Right renal cortex interstitium (tissue), 3 donors: ENCODE results near the gene NPC1. TPM values are rescaled to one million over a fixed set of nuclear protein-coding genes. Genes with fewer than 3 reads are reported as not detected.
"Not testable (repeated sequence)": the region's sequence is repeated elsewhere in the genome, so short reads cannot be mapped to it uniquely, and the experiment has no call there.

ENCODE experiments used
- DNase-seq, 3 donors: peaks; one replicate each; pipeline ENCODE4 v3.0.0-alpha.2; 2013; ENCODE audit warnings: low read depth in 3 of 3, low spot score in 2 of 3
- polyA plus RNA-seq, 3 donors: library from polyadenylated mRNA; unstranded; fragments of 120-200 nt; gene quantifications; one replicate each; pipeline ENCODE4 v1.2.1, GENCODE V29; 2013; ENCODE audit not compliant: insufficient read length in 3 of 3

Gene NPC1
- polyA plus RNA-seq, 3 donors: 18.5 to 21.3 (median 20.0) TPM

DNA sequence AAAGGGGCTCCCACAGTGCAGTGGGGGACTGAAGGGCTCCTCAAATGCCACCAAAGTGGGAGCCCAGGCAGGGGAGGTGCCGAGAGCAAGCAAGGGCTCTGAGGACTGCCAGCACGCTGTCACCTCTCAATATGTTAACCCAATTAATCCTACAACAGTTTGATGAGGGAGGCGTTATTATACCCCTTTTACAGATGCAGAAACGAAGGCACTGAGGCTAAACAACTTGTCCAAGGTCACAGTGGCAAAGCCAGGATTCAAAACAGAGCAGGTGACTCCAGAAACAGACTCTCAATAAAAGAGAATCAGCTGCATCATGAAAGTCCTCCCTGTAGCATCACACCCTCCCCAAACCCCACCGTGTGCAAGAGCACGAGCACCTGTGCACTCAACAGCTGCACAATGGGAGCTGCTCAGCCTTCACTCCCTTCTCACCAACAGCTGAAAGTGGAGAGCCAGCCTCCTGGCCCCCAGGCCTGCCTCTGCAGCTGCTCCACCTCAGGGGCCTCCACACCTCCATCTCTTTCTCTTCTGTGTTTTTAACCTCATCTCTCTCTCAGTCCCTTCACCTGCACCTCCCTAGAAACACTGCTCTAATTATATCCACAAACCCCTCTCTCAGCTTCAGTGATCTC is 8.1 kb downstream of the NPC1 start:
- no peak for DNase-seq

DNA sequence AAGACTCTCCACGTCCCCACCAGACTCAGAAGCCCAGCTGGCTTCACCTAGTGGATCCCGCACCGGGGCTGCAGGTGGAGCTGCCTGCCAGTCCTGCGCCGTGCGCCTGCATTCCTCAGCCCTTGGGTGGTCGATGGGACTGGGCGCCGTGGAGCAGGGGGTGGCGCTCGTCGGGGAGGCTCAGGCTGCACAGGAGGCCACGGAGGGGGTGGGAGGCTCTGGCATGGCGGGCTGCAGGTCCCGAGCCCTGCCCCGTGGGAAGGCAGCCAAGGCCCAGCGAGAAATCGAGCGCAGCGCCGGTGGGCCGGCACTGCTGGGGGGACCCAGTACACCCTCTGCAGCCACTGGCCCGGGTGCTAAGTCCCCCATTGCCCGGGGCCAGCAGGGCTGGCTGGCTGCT is 8.8 kb downstream of the NPC1 start:
- DNase-seq: not testable (repeated sequence)

DNA sequence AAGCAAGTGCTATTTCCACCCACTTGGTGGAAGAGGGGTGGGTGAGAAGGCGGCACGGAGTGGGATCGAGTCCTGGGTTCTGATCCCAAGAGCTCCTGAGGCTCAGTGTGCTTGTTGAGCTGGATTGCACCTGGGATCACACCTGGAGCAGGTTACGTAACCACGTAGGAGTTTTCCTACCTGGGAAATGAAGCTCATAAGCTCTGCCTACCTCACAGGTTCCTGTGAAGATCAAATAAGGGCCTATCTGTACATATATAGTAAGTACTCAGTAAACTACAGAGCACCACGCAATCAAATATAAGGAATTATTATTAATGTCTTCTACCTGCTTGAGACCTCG is 11.0 kb downstream of the NPC1 start:
- no peak for DNase-seq

DNA sequence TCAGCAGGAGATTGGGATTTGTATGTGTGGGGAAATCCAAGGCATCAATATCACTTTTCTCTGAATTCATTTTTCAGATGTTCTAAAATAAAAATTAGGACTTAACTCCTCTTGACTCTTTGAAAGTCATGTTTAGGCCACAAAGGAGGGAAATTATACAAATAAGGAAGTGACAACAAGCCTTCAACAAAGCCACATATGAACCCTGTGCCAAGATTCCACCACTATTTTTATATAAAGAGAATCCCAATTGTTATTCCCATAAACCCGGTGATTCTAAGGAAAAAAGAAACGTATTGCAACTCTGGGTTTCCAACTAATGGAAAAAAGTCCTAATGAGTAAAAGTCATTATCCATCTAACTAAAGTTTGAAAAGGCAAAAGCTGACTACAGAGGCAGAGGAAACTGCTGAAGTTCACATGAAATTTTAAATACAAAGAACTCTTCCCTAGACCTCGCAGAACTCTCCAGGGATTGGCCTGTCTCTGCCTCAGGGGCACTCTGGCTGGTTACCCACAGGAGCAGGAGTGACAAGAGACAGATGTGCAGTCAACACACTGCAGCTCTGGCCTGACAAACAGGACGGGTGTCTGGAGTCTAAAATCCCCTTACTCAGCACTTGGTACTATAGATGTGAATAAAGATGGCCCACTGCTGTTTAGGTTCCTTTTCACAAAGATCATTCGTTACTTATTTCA is 11.5 kb downstream of the NPC1 start:
- DNase-seq: no peak

DNA sequence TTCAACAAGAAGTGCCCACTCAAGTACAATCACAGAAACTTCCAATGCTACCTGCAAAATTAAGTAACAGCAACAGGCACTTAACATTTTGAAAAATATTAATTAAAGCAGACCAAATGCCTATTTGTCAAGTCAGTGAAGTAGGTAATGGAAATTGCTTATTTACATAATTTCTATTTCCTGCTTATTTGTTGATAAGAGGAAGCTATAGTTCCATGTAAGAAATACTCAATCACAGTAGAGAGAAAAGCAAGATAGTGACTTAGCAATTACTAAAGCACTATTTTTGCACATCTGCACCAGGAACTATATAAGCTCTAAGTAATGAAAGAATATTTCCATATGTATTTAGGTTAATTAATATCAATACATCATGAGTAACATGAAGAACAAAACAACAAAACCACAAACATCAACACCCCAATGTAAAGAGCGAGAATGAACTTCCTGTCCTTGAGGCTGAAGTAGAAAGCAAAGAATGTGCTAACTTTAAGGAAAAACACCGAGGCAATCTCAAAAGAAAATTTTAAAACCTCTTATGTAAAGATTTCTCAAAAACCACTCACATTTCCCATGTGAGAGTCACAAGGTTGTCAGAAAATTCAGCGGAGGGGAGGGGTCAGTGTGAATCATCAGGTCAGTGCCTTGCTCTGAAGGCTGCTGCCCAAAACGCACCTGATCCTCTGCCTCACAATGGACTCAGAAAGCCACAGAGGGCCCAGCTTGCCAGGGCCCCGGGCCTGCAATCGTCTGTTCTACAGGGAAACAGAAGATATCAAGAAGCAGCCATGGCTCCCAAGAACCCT is 12.5 kb downstream of the NPC1 start:
- DNase-seq: no peak

DNA sequence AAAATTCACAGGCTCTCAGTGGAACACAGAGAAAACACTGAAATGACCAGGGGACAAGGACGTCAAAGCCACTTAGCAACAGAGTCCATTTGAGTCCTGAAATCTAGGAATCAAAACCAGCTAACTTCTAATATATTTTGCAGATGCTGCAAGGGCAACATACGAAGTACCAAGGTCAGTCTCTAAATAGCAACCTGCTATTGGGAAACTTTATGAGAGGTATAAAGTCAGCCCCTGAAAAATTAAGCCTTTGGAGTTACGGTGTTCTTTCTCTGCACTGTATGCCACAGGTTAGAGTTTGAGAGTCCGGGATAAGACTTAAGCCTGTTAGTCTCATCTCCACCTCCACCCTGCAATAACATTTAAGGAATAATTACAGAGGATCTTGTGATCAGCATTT is 13.3 kb downstream of the NPC1 start:
- DNase-seq: no peak

DNA sequence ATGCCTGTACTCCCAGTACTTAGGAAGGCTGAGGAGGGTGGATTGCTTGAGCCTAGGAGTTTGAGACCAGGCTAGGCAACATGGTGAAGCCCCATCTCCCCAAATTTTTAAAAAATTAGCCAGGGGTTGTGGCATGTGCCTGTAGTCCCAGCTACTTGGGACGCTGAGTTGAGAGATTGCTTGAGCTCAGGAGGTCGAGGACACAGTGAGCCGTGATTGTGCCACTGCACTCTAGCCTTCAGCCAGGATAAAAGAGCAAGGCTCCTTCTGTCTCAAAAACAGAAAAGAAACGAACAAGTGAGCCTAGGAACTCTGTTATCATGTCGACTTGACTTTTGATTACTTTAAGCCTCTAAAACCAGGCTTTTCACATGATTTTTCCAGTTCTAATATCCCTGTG is 13.7 kb downstream of the NPC1 start:
- DNase-seq: no peak

DNA sequence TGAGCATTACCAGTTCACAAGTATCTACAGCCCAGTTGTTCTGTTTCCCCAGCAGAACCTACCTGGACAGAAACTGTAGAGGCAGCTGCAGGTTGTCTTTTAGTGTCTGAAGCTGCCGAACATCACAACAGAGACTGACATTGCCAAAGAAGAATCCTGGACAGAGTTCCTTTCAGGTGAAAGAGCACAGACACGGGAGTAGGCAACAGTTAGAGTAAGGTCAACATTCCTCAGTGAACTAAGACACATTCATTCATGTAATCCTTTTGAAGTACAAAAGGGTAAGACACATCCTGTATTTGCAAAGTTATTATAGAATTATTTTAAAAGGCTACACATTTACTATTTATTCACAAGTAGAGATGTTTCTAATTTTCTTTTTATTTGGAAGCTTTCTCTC is 14.3 kb downstream of the NPC1 start:
- no peak for DNase-seq

DNA sequence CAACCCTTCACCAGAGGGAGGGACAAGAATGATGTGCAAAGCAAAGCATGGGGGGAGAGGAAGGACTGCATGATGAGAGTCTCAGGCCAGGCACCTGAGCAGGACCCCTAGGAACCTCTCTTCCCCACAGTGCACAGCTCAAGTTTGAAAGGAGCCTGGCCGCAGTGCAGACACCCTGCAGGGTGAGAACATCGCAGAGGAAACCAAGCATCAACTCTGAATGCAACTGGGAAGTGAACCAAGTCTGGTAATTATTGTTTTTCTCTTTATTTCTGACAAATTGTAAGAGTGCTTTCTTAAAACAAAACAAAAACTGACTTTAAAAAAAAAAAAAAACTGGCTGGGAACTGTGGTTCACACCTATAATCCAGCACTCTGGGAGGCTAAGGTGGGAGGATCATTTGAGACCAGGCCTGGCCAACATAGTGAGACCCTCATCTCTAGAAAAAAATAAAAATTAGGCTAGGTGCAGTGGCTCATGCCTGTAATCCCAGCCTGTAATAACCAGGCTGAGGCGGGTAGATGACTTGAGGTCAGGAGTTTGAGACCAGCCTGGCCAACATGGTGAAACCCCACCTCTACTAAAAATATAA is 15.3 kb downstream of the NPC1 start:
- DNase-seq: no peak

DNA sequence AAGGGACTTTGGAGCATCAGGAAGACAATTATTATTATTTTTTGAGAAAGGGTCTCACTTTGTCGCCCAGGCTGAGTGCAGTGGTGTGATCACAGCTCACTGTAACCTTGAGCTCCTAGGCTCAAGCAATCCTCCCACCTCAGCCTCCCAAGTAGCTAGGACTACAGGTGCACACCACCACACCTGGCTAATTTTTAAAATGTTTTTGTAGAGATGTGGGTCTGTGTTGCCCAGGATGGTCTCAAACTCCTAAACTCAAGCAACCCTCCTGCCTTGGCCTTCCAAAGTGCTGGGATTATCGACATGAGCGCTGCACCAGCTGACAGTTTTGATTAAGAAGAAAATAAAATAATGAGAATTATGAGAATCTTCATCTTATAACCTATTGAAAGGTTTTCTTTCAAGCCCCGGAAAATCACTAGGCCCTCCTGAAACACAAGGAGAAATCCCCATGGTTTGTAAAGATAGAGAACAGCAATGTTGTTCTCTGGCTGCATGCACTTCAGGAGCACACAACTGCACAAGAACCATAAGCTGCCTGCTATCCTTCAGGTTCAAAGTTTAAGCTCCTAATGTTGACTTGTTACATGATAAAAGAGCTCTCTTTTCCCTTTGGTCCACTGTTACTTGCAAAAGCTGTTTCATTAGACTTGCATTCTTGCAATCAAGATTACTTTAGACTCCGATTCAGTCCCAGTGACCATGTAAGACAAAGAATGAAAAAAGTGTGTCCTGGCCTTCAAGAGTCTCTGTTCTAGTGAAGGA is 16.8 kb downstream of the NPC1 start:
- no peak for DNase-seq

DNA sequence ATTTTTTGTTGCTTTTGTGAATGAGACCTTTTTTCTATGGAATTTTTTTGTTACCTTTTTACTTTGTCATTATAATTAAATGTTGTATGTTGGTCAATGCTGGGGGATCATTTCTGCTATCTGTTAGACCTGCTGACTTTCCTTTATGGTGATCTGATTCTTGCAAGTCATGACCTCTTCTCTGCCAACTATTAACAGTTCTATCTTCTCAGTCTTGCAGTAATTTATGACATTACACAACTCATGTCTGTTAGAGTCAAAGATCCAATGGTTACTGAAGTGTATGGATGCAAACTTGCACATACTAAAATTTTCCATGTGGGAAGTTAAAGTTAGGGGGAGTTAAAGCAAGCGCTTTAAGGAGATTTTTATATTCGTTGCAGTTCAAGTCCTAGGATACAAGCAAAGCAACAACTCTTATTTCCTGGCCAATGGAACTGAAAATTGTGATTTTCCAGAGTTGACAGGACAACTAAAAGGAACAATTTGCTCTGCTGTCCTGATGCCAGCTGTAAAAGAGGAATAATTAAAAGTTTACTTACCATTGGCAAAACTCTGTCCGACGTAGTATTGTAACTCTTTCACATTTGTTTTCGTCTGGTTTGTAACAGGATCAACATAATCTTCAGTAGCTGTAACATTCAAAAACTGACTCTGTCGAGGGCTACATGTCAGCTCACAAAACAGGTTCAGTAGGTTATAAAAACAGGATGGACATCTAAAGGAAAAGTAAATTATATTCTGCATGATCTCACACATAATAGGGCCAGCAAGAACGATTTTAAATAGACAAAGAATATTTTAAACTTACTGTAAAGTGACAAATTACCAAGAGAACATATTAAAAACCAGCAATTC is 17.8 kb downstream of the NPC1 start:
- DNase-seq: no peak

DNA sequence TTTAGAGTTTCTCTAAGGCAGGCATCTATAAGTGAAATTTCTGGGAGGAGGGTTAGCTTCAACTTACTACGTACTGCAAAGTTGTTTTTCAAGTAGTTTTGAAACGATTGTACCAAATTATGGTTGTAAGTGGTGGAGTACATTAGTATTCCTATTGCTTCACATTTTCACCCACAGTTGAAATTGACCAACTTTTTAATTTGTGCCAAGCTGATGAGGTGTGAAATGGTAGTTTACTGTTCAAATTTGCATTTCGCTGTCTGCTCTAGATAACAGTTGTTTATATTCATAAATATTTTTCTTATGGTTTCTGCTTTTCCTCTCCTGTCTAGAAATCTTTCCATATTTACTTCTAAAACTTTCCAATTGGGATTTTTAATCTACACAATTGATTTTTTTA is 18.6 kb downstream of the NPC1 start:
- no peak for DNase-seq

DNA sequence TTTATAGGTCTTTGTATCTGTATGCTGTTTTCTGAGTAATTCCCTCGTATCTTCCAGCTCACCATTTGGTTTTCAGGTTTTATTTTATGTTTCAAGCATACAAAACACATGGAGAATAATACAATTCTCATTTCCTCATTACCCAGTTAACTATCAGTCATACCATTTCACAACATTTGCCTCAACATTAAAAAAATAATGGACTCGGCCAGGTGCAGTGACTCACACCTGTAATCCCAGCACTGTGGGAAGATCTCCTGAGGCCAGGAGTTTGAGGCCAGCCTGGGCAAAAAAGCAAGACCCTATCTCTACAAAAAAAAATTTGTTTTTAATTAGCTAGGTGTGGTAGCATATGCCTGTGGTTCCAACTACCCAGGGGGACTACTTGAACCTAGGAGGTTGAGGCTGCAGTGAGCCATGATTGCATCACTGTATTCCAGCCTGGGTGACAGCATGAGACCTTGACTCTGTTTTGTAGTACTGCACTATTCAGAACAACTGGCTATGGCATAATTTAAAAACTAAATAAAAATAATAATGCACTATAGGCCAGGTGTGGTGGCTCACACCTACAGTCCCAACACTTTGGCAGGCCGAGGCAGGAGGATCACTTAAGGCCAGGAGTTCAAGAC is 20.3 kb downstream of the NPC1 start:
- DNase-seq: no peak

DNA sequence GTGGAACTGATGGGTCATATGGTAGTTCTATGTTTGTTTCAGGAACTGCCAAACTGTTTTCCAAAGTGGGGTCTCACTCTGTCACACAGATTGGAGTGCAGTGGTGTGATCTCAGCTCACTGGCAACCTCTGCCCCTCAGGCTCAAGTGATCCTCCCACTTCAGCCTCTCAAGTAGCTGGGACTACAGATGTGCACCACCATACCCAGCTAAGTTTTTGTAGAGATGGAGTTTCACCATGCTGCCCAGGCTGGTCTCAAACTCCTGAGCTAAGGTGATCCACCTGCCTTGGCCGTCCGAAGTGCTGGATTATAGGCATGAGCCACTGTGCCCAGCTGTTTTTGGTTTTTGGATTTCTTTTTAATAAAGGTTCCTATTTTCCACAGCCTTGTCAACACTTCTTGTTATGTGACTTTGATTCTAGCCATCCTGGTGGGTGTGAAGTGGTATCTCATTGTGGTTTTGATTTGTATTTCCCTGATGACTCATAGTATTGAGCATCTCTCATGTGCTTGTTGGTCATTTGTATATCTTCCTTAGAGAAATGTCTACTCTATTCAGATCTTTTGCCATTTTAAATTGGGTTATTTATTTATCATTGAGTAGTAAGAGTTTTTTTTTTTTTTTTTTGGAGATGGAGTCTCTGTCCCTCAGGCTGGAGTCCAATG is 22.8 kb downstream of the NPC1 start:
- DNase-seq: no peak

DNA sequence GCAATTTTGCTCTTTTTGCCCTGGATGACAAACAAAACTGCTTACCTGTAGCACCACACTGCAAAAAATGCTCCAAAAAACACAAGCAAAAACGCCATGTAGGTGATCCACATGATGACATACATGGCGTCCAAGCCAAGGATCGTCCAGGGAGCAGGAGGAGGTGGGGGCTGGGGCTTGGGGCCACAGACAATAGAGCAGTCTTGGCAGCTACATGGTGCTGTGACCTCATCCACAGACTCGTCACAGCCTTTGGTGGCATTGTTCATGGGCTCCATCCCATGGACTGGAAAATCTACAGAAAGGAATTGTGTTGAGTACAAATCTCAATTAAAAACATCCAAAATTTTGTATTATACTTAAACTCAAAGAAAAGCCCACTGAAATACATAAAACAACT is 26.1 kb downstream of the NPC1 start:
- no peak for DNase-seq

DNA sequence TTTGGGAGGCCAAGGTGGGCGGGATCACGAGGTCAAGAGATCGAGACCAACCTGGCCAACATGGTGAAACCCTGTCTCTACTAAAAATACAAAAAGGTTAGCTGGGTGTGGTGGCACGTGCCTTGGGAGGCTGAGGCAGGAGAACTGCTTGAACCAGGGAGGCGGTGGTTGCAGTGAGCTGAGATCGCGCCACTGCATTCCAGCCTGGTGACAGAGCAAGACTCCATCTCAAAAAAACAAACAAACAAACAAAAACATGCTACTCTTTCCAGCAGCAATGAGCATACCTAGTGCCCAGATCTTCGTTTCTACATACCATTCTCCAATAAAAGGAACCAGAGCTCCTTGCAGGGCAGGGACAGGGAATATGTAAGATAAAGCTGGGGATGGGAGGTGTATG is 28.8 kb downstream of the NPC1 start:
- DNase-seq: not testable (repeated sequence)

DNA sequence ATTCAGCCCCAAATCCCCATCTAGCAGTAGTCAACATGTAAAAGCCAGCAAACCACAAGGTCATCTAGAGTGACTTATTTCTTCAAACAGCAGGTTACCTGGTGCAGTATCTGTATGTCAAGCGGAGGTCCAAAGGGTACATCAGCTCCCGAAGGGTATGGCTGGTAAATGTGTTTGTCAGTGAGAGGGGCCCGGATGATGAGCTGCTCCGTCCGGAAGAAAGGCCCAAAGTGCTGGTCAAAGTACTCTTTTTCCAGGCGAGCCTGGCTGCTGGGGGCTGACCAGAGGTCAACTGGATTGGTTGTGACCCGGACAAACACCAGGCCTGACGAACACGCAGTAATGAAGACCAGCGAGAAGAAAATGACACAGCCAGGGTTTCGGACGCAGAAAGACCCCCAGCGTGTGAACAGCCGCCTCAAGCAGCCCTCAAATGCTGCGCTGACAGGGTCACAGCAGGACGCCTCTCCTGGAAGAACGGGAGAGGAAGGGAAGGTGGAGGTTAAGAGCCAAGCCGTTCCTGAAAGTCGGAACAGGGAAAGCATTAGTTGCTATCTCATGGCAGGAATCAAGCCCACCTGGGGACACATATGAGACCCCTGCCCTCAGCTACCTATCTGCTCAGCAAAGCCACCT is 30.0 kb downstream of the NPC1 start:
- DNase-seq: no peak

DNA sequence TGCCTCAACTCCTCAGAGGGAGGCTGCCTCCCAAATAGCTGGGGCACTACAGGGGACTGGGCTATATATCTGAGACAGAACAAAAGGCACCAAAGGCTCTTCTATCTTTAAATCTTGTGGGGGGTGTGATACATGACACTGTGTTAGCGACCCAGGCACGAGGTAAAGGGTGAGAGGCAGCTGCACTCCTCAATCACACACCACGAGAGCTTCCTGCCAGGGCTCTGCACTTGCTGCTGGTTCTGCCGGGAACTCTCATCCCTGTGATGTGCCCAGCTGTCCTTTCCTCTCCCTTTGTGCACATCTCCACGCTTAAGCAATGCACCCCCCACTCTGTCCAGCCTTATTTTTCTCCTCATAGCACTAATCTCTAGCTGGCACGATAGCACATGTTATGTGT is 32.4 kb downstream of the NPC1 start:
- DNase-seq: no peak
